NCI-H1436 (cell line): Measurements from ENCODE around the gene RIPPLY3.

ENCODE experiments used
- DNase-seq: peaks from one replicate; lab custom pipeline; 2025; lab: John Stamatoyannopoulos, UW

Gene RIPPLY3

DNA sequence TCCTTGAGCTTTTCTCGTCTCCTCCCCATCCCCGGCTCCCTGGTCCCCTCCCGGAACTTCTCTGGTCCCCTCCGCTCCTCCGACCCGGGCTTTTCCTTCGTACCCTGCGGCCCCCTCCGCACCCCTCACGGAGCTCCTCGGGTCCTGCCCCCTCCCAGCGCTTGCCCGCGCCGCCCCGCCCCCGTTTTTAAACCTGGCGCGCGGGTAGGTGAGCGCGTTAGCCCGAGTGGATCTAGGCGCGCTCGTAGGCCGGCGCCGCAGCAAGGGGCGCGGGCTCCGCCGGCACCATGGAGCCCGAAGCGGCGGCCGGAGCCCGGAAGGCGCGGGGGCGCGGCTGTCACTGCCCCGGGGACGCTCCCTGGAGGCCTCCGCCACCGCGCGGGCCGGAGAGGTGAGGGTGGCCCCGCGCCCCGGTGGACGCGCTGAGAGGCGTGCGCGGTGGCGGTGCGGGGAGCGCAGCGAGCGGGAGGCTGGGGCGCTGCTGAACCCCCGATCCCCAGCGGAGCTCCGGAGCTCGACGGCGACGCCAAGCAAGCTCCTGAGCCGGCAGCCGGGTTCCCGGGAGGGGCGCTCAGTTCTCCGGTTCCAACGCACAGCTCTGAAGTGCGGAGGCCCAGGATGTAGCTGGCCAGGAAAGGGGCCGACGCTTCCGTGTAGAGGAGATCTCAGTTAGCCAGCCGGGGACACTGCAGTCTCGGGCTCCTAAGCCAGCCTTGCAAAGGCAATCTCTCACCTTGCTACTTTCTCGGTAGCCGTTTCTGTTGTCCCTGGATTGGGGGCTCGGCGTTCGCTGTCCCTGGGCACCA, at the start of gene RIPPLY3:
Gene RIPPLY3 (plus strand): TSS at position 217 of the 806 bp plus-strand sequence. CDS start 71 bp downstream, at position 288.
- peak; percentile 41 for DNase-seq

- DNase-seq: no peak
Measured at GRCh38 chr21:36959020-36959835, 47.3 kb upstream of the RIPPLY3 start.

- DNase-seq: no peak
Measured at GRCh38 chr21:36960676-36961284, 45.7 kb upstream of the RIPPLY3 start.

DNA sequence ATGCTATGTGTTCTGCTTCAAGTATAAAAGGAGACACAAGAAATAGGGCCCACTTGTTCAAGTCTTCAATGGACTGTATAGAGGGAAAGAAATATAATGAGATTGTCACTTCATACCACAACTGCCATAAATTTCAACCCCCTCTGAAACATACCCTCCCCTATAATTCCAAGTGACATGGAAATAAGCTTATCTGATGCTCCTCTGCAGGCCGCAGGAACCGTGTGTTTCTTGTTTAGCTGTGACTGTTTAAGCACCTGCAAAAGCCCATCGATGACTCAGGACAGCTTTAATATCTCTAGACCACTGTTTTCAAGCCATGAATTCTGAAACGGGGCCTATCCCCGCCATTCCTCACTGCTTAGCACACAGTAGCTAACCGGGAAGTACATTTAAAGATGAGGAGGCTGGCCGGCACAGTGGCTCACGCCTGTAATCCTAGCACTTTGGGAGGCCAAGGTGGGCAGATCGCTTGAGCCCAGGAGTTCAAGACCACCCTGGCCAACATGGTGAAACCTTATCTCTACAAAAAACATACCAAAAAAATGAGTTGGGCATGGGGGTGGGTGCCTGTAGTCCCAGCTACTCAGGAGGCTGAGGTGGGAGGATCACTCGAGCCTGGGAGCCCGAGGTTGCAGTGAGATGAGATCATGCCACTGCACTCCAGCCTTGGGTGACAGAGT, 44.3 kb upstream of the RIPPLY3 start:
- DNase-seq: no peak

DNA sequence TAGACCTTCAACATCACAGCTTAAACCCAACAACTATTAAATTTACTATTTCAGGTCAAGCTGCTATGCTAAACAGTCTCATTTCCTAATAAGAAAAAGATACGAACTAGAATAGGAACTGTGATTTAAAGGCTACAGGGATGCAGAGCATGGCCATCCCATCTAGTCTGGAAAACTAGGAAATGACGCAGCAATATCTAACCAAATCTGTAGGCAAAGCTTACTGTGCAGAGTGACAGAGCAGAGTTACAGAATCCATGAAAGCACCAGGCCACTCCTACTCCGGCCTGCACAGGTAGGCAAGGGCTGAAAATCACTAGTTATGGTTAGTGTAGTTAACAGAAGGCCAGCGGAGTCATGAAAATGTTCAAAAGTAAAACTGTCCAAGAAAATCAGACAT, 42.1 kb upstream of the RIPPLY3 start:
- no peak for DNase-seq

- DNase-seq: no peak
Measured at GRCh38 chr21:36964827-36965719, 41.4 kb upstream of the RIPPLY3 start.

GRCh38 chr21:36965720-36966065, 40.8 kb upstream of the RIPPLY3 start:
- no peak for DNase-seq

GRCh38 chr21:36966066-36966820, 40.3 kb upstream of the RIPPLY3 start, which contains the start of gene HLCS:
HLCS (minus strand) TSS chr21:36966669; CDS start chr21:36966638, 31 bp downstream.
- peak; percentile 67 for DNase-seq

DNA sequence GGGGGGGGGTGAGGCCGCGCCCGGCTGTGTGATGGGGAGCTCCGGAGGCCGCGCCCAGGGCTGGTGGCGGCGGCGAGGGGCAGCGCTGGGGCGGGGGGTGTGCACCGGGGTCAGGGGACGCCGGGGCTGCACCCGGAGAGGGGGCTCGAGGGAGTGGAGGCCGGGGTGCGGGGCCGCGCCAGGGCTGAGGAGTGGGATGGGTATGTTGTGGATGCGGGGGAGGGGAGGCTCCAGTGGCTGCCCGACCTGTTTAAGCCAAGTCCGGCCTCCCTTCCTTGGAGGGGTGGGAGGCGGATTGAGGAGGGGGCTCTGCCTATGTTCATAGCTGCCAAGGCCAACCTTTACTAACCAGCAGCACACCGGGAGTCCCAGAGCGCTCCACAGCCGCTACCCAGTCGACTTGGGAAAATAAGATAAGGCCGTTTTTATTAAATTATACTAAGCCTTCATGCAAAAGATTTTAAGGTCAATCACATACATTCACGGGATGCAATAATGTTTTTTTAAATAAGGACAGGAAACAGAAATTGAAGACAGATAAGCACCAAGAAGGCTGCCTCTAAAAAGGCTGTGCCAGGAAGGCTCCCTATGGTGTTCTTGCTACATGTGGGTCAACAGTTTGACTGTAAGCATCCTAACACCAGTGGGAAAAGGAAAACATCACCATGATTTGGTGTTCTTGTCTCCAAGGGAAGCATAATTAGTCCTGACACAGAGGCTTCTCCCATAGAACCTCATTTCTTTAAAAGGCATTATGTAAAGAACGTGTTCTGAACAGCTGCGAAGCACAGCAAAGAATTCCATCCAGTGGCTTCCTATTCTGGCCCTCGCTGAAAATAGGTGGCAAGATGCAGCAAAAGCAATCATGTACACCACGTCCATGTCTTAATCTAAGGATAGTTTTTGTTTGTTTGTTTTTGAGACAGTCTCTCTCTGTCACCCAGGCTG, 39.4 kb upstream of the RIPPLY3 start:
- no peak for DNase-seq

DNA sequence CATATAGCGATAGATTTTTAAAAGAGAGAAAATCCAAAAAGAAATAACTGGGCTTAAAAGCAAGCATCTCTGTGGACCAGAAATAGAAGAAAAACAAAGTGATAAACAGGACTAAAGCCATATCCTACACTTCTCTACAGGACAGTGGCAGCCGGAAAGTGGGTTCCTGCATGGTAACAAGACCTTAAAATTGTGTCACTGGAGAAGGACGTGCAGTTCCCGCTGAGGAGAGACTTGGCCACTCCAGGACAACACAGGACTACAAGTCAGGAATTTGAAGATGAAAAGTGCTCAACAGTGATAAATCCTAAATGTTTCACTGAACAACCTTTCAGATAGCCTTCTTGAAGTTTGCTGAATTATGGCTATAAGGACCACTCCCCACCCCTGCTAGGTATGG, 38.1 kb upstream of the RIPPLY3 start:
- DNase-seq: no peak

- no peak for DNase-seq
Measured at GRCh38 chr21:36968976-36969375, 37.5 kb upstream of the RIPPLY3 start.

DNA sequence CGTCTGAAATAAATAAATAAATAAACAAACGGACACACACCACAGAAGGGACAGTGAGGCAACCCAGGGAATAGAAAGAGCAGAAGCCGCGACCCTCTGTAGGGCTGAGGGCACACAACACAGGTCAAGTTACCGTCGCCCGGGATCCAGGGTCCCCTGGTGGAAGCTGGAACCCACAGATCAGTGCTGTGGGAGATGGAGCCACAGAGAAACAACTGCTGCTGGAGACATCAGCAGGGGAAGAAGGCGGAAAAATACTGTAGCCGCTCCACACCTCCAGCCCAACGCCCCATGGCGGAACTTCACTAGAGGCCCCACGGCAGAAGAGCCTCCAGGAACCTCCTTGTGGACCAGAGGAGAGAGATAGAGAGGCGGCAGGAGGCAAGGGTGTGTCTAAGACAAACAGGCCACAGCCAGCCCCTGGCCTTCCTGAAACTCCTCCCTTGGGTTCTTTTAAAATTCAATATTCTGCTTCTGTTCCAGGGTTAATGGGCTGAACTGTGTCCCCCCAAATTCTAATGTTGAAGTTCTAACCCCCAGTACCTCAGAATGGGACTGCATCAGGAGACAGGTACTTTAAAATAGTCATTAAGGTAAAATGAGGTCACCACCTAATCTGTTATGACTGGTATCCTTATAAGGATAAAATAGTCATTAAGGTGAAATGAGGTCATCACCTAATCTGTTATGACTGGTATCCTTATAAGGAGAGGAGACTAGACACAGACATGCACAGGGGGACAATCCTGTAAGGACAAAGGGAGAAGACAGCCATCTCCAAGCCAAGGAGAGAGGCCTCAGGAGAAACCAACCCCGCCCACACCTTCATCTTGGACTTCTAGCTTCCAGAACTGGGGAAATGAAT, 32.3 kb upstream of the RIPPLY3 start:
- DNase-seq: no peak

GRCh38 chr21:36974851-36975192, 31.7 kb upstream of the RIPPLY3 start:
- no peak for DNase-seq

- no peak for DNase-seq
Measured at GRCh38 chr21:36976228-36976861, 30.2 kb upstream of the RIPPLY3 start.

GRCh38 chr21:36976882-36977651, 29.4 kb upstream of the RIPPLY3 start:
- peak; percentile 70 for DNase-seq

- DNase-seq: no peak
Measured at GRCh38 chr21:36980280-36981048, 26.0 kb upstream of the RIPPLY3 start.
